GM19240 (cell line): ENCODE results near the gene LY86.
"Not testable (repeated sequence)": the region's sequence is repeated elsewhere in the genome, so short reads cannot be mapped to it uniquely, and the experiment has no call there.

Source experiments
- DNase-seq: peaks from one replicate; pipeline ENCODE4 v3.0.0; 2011; ENCODE audit warnings: low spot score; ENCODE audit not compliant: insufficient read length

LY86 gene

GRCh38 chr6:6596529-6597328 lies 8.2 kb downstream of the LY86 start:
- DNase-seq, result no peak

- no peak for DNase-seq
These were observed 9.2 kb downstream of the LY86 start for GRCh38 chr6:6597682-6598081.

- no peak for DNase-seq
These were observed 11.0 kb downstream of the LY86 start for GRCh38 chr6:6599468-6599873.

- no peak for DNase-seq
These were observed 12.4 kb downstream of the LY86 start for GRCh38 chr6:6600875-6601274.

- no peak for DNase-seq
These were observed 13.7 kb downstream of the LY86 start for GRCh38 chr6:6602262-6602661.

- no peak for DNase-seq
These were observed 14.8 kb downstream of the LY86 start for GRCh38 chr6:6603317-6603716.

- DNase-seq, result no peak
These were observed 15.5 kb downstream of the LY86 start for GRCh38 chr6:6604015-6604414.

- DNase-seq, result no peak
These were observed 16.0 kb downstream of the LY86 start for GRCh38 chr6:6604566-6604965.

GRCh38 chr6:6605873-6606272 lies 17.4 kb downstream of the LY86 start:
- DNase-seq, result no peak

GRCh38 chr6:6606391-6607030 lies 18.0 kb downstream of the LY86 start:
- DNase-seq, result not testable (repeated sequence)

GRCh38 chr6:6609450-6609849 lies 20.9 kb downstream of the LY86 start:
- no peak for DNase-seq

GRCh38 chr6:6610031-6610591 lies 21.6 kb downstream of the LY86 start:
- DNase-seq, result peak; percentile 85

- no peak for DNase-seq
These were observed 23.0 kb downstream of the LY86 start for GRCh38 chr6:6611486-6611885.

- no peak for DNase-seq
These were observed 23.8 kb downstream of the LY86 start for GRCh38 chr6:6612308-6612707.

GRCh38 chr6:6613103-6613718 lies 24.7 kb downstream of the LY86 start:
- DNase-seq, result not testable (repeated sequence)

GRCh38 chr6:6614096-6614982 lies 25.8 kb downstream of the LY86 start:
- no peak for DNase-seq

- no peak for DNase-seq
These were observed 26.4 kb downstream of the LY86 start for GRCh38 chr6:6614983-6615349.

- DNase-seq, result no peak
These were observed 28.1 kb downstream of the LY86 start for GRCh38 chr6:6616656-6617055.

- no peak for DNase-seq
These were observed 30.7 kb downstream of the LY86 start for GRCh38 chr6:6619021-6619794.

GRCh38 chr6:6620766-6621425 lies 32.4 kb downstream of the LY86 start:
- DNase-seq, result no peak
